Gastroesophageal sphincter (tissue), 3 donors: ENCODE data around the gene KRT1.

Experiments used
- POLR2AphosphoS5 ChIP-seq: sonication (generic); formaldehyde crosslinking; IDR thresholded peaks from one replicate; pipeline ENCODE4 v1.6.1; 2017; ENCODE audit warnings: antibody characterized with exemption
- TF ChIP-seq, protein P1 (sequence below), 4 experiments: fragments of 200-600 bp in 2 of 4; fragments of 450-650 bp in 2 of 4; sonication (generic) in 1 of 4; IDR thresholded peaks; one replicate each; pipeline ENCODE4 v1.5.1; 2017 to 2019; ENCODE audit warnings: antibody characterized with exemption in 4 of 4, mild to moderate bottlenecking in 2 of 4, moderate library complexity in 2 of 4

DNA sequence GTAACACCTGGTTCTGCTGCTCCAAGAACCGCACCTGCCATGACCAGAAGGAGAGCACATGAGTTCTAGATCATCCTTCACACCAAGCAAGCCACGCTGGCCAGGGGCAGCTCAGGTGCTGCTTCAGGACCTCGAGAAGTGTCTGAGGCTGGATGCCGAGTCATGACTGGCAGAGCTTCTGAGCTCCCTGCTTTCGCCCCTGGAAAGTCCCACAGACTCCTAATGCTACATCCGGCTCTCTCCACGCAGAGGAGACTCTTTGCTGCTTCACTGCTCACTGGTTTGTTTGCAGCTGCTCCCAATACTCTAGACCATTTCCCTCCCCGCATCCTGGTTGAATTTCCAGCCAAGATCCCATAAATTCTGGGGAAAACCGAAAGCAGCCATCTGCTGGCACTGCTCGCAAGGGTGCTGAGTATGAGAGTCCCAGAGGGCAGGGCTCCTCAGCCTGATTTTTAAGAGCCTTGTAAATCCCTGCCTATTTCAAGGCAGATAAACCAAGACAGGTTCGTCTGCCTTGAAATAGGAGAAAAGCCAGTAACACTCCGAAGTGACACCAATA is 29.6 kb downstream of the KRT1 start:
- TF ChIP-seq, protein P1, sequence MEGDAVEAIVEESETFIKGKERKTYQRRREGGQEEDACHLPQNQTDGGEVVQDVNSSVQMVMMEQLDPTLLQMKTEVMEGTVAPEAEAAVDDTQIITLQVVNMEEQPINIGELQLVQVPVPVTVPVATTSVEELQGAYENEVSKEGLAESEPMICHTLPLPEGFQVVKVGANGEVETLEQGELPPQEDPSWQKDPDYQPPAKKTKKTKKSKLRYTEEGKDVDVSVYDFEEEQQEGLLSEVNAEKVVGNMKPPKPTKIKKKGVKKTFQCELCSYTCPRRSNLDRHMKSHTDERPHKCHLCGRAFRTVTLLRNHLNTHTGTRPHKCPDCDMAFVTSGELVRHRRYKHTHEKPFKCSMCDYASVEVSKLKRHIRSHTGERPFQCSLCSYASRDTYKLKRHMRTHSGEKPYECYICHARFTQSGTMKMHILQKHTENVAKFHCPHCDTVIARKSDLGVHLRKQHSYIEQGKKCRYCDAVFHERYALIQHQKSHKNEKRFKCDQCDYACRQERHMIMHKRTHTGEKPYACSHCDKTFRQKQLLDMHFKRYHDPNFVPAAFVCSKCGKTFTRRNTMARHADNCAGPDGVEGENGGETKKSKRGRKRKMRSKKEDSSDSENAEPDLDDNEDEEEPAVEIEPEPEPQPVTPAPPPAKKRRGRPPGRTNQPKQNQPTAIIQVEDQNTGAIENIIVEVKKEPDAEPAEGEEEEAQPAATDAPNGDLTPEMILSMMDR (IDR thresholded peaks at IDR 0.05): no peak
- TF ChIP-seq POLR2AphosphoS5: no peak
